HuH-7 (cell line): ENCODE results near the gene TSKU.

Source experiments
- DNase-seq: peaks from one replicate; pipeline ENCODE4 v3.0.0; 2011; ENCODE audit warnings: low spot score

TSKU gene, protein sequence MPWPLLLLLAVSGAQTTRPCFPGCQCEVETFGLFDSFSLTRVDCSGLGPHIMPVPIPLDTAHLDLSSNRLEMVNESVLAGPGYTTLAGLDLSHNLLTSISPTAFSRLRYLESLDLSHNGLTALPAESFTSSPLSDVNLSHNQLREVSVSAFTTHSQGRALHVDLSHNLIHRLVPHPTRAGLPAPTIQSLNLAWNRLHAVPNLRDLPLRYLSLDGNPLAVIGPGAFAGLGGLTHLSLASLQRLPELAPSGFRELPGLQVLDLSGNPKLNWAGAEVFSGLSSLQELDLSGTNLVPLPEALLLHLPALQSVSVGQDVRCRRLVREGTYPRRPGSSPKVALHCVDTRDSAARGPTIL

DNA sequence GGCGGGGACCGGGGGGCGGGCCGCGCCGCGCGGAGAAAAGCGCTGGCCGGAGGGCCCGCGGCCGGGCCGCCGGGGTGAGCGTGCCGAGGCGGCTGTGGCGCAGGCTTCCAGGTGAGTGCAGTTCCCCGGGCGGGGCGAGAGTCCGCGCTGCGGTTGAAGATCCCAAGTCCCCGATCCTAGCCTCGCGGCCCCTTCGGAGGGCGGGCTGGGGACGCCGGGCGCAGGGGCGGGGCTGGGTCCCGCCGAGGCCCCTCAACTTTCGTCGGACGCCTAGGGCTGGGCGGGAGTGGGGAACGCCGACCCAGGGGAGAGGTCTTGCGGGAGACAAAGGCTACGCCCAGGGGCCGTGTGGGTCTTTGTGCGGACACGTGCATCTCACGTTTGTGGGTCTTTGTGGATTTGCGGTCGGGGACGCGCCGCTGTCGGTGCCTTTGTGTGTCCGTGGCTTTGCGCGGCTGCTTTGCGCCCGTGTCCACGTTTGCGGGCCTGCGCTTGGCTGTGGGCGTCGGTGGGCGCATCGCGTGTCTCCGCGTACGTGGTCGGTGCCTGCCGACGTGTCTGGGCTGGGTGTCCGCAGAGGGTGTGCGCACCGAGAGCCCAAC, at the start of gene TSKU:
TSS of gene TSKU (plus strand) at position 63 of the 602 bp plus-strand sequence. CDS start 12,261 bp downstream, outside the sequence.
- no peak for DNase-seq

DNA sequence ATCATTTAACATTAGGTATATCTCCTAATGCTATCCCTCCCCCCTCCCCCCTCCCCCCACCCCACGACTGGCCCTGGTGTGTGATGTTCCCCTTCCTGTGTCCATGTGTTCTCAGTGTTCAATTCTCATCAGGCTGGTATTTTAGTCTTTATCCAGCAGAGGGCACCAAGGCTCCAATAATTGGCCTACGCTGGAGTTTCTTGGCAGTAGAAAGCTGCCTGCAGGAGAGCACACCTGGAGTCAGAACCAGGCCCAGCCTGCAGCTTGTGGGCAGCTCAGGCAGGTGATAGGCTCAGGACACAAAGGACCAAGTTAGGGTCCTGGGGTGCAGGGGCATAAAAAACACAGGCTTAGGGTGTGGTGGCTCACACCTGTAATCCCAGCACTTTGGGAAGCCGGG, 49.2 kb upstream of the TSKU start:
- peak; percentile 70 for DNase-seq

DNA sequence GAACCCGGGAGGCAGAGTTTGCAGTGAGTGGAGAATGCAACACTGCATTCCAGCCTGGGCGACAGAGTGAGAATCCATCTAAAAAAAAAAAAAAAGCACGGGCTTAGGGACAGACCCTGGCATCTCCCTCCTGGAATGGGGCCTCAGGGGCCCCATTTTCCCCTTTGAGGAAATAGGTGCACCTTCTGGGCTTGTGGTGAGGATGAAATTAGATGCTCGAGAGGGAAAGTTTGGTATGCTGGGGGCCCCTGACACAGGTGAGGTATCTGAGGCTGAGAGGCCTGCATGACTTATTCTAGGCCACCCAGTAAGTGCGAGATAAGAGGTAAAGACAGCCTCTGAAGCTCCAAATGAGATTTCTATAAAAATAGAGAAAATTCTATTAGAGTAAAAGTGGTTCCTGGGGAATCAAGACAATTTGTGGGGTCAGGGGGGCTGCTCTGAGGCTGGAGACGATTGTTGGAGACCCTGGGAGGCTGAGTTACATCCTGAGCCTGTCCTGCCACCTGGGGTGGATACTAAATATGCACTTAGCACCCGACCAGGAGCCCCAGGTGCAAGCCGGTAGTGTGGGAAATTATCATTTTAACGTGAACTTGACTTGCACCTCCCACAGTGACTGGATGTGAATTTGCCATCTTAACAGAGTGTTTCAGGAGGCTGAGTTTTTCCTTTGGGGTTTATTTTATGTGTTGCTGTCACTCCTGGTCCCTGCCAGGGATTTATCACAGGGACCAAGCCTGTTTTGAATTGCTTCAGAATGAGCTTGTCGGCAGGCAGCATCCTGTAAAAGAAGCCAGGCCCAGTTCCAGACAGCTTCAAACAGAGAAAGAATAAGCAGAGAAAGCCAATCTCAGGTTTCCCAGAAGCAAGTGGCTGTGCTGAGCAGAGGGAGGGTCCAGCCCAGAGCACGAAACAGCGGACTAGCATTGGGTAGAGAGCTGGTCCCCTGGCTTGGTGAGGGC, 48.4 kb upstream of the TSKU start:
- DNase-seq: no peak

DNA sequence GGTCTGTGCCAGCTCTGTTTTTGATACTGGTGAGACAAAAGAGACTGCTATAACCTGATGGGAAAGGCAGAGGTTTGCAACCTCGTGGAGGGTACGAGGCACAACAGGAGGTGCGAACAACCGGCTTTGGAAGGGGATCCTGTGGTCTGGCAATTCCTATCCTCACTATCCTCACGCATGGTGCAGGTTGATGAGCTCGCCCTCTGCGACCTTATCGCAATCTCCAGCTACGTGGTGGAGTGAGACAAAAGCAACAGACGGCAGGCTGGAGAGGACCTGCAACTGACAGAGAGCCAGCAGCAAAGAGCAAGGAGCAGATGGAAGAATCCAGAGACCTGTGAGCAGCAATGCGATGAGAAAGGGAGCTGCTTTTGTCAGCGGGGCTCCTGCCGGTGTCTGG, 47.3 kb upstream of the TSKU start:
- DNase-seq: no peak

DNA sequence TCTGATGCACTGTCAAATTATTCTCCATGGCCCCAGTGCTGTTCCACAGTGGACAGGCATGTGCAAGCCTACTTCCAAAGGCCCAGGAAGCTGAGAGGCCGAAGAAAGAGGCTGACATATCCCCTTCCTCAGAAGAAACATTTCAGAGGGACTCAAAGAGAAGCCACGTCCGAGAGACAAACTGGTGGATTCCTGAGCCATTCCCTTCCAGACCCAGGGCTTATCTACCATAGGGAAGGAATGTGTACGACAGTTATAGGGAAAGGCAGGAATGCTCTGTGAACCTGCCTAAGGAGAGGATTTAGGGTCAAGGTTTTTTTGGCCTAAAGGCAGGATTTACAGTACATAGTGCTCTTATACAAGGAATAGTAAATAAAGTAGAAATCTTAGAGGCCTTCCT, 46.9 kb upstream of the TSKU start:
- DNase-seq: no peak

DNA sequence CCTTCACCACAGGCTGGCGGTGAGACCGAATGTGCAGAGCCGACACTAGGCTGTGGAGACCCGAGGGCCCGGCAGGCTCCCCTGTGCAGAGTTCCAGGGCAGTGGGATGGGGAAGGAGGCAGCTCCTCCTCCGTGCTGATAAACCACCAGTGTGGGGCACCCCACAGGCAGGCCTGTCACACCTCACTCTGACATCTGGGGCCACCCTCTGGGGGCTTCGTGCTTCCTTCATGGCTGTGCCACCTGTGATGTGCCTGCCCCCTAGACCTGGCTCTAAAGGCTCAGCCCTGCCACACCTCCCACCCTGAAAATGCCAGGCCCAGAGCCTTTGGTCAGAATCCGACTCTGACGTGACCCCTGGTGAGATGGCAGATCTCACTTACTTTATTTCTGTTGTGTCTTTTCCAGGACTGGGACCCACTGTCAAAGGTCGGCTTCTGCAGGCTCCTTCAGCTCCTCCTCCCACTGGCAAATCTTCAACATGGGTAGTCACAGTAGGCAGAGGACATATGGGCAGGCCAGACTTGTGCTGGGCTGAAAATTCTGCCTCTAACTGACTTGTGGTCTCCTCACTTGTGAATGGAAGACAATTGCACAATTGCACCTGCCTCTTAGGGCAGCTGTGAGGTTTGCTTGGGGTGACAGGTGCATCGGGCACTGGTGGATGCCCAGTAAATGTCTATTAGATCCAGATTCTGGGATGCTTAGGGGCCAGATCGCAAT, 46.2 kb upstream of the TSKU start:
- no peak for DNase-seq

DNA sequence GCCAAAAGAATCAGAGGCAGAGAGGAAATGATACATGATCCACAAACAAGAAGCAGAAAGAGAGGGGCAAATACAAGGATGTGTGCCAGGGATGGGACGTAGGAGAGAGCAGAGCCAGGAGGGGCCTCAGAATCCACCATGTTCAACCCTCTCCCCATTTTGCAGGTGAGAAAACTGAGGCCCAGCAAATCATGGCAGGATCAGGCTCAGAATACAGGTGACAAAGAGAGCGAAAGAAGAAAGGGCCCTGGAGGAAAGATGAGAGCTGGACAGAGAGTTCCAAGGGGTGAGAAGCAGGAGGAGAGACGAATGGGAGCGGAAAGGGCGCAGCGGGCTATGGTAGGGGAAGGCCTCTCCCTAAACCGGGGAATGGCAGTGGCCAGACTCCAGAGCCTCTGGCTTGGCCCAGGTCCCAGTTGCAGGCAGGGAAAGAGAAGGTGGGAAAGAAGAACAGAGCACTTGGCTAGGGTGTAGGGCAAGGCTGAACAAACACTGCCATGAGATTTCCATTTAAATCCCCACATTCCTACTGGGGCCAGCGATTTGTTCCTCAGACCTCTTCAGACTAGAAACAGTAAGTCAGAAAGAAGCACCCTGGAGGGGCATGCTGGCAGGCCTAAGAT, 44.4 kb upstream of the TSKU start:
- DNase-seq: no peak

DNA sequence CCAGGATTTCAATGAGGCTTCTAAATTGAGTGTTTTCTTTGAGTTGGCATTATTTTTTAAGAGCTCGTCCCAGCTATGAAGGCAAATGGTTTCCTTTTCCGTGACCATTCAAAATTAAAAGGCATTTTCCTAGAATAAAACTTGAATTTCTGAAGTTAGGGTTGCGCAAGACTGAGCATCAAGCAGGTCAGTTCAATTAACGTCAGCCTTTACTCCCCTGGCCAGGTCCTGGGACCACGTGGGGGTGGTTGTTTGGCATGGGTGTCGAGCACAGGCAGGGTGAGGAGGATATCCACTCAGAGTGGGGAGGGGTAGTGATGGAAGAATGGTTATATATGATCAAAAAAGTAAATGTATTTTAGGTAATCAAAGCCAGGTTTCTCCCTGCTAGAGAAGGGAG, 43.4 kb upstream of the TSKU start:
- no peak for DNase-seq

DNA sequence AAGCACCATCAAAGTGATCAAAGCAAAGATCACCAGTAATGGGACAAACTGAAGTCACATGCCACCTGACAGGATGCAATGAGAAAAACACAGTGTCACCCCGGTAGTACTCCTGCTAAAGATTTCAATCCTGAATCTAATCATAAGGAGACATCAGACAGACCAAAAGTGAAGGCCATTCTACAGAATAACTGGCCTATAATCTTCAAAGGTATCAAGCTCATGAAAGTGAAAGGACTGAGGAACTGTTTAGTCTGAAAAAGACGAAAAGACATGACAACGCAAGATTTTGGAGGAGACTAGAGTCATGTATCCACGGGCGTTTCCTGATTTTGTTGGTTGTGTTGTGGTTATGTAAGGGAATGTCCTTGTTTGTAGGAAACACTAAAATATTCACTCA, 42.4 kb upstream of the TSKU start:
- DNase-seq: no peak

DNA sequence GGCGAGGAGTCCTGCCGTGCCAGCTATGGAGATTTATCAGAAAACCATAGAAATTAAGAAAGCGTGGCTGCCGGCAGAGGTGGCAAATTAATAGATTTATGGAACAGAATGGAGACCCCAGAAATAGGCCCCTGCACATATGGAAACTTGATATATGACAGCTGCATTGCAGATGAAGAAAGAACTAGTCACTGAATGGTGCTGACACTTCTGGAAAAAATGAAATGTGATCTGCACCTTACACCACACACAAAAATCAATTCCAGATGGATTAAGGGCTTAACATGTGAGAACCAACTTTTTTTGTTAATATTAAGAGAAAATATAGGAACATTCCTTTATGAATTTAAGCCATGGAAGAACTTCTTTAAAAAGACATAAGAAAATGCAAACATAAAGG, 40.3 kb upstream of the TSKU start:
- no peak for DNase-seq

DNA sequence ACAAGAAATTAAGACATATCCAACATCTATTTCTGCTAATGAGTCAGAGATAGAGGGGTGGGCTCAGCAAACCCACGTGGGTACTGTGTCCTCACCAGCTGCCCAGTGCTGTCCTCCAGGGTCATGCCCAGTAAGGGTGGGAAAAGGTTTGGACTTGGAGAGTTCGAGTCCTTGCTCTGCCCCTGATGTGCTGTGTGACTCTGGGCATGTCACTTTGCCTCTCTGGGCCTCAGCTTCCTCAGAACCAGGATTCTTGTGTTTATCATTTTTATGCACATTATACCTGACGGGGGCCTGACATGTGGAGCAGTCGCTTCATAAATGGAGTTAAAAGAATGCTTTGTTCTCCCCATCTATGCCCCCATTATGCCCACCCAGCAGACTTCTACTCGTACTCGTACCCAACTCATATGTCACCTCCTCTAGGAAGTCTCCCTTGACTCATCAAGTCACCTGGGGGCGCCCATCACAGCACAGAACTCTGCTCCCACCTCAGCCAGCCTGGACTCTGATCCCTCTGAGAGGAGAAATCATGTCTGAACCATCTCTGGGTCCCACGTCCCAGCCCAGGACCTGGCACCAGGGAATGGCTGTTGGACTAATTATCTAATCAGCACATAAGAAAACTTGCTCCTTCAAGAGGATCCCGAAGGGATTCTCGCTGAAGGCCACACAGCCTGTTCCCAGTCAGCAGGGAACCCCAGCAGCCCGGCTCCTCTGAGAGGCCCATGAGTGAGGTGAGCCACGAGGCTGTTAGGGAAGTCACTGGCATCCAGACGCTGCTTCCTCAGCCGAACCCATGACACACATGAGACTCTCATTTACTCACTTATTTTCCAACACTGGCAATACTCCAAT, 38.7 kb upstream of the TSKU start:
- DNase-seq: no peak

DNA sequence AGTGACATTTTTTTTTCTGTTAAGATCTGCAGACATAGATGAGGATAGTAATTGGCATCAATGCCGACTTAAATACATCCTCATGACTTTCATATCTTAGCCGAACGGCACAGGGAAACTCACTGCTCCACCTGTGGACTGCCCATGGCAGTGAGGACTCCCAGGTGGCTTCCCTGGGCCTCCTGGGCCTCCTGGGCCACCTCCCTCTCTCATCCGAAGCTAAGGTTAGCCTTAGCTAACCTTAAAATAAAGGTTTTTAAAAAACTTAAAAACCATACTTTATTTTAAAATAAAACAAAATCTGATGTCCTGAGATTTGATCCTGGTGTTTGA, 38.1 kb upstream of the TSKU start:
- no peak for DNase-seq

DNA sequence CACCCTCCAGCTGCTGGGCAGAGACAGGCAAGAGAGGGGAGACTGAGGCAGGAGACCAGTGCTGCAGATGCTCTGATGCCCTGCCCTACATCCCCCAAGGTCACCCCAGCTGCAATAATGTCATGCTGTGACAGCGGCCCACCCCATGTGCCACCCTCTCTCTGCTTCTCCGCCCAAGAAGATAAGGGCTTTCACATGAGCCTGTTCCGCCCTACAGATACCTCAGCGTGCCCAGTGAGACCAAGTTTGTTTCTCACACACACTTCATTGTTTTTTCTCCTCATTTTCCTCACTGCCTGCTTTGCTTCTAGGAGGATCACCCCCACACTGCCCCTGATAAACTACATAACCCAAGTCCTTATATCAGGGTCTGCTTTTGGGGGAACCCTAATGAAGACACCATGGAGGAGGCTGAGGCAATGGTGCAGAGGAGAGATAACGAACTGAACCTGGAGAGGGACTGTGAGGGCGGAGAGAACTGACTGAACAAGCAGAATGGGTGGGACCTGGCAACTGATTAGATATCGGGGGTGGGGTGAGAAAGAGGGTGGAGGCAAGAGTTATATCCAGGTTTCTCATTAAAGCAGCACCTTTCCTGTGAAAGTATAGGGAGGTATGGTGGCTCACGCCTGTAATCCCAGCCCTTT, 37.5 kb upstream of the TSKU start:
- no peak for DNase-seq

DNA sequence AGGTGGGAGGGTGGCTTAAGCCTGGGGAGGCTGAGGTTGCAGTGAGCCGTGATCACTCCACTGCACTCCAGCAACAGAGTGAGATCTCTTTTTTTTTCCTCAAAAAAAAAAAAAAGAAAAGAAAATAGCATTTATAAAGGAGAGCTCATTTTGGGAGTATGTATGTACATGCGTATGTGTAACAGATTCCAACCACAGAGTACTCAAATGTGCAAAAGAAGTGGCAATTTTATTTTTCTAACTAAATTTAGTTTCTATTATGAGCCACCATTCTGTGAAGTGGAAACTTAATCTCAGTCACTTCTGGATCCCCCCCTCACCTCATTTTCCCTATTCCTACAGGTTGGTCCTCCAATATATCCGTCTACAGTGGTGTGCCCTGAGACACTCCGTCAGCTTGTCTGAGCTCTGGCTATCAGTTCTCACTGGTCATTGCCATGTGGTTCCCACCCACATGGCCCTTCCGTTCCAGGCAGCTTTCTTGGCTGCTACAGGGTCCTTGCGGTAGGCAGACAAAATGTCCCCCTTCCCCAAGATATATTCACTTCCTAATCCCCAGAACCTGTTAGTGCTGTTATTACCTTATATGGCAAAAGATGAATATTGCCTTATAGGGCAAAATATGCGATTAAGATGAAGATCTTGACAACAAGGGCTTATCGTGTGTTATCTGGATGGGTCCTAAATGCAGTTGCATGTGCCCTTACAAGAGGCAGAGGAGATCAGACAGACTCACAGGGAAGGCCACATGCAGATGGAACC, 35.8 kb upstream of the TSKU start:
- no peak for DNase-seq

DNA sequence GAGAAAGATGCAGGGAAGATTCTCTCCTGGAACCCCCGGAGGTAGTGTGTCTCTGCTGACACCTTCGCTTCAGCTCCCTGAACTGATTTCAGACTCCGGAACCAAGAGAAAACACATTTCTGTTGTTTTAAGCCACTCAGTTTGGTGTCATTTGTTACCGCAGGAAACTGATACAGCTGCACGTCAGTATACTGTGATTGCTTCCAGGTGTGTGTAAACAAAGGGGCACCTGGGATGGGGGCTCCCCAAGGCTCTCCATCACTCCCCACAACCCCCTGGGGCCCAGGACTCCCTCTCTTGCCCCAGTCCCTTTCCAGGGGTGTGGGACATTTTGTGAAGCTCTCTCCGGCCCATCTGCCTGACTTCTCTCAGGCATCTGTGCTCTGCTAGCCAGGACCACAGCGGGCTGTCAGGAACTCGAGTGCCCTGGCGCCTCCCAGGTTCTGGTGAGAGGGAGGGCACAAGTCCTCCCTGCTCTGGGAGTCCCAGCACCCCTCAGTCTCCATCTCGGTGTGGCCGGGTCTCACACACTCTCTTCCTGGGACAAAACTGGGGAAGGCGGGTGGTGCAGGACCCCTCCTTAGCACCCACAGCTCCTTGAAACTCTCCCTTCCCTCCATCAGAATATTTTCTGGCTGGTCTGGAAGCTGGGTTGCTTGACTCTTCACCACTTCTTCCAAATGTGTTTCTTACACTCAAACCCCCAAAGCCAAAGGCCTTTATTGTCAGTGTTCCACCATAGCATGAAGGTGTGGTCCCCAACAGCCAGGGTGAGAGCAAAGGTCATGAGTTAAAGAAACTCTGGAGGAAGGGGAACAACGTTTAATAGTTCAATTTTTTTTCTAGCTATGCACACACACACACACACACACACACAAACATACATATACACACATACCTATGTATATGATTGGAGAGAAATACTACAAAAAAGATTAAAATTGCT, 35.0 kb upstream of the TSKU start:
- DNase-seq: no peak

DNA sequence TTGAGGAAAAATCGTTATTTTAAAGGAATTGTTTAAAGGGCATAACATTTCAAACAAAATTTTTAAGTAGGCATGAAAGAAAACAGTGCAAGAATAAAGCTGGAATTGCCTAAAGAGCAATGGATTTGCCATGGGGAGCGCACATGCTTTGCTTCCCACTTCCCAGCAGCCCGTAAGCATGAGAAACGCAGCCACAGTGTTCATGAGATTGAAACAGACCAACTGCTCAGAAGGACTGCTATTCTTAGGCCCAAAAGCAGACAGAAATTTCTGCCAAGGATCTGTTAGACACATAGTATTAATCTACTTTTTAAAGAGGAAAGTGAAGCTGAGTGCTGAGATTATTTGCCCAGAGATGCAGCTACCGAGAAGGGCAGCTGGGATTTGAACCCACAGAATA, 34.2 kb upstream of the TSKU start:
- no peak for DNase-seq

DNA sequence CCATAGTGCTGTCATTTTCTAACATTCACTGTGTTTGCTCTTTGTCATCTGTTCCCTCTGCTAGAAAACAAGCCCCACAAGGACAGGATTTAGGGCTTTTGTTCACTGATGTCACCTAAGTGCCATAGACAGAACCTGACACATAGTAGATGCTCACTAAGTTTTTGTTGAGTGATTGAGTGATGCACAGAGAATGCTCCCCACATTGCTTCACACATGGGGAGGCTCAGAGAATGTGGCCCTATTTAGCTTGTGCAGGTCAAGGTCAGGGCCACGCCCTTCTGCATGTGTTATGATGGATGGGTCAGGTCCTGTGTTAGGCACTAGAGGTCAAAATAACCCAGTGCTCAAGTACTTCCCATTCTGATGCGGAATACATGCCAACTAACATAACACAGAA, 33.1 kb upstream of the TSKU start:
- no peak for DNase-seq

DNA sequence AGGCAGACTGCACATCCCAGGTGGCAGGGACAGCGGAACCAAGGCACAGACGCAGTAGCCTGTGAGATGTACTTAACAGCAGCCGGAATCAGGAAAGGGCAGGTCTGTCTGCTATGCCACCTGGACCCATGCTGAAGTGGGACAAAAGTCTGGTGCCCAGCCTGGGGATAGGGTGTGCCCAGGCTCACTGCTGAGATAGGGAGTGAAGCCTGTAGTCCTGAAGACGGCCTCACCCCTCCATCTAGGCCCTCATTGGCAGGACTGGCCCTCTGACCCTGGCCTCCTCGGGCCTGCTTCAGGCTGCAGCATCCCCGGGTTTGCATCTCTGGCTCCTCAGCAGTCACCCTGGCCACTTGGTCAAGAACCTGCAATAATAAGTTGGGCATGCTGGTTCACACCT, 32.4 kb upstream of the TSKU start:
- DNase-seq: no peak
